ENCODE data around the gene CAD.
"Not testable (repeated sequence)": the region's sequence is repeated elsewhere in the genome, so short reads cannot be mapped to it uniquely, and the experiment has no call there.

The CAD gene

DNA sequence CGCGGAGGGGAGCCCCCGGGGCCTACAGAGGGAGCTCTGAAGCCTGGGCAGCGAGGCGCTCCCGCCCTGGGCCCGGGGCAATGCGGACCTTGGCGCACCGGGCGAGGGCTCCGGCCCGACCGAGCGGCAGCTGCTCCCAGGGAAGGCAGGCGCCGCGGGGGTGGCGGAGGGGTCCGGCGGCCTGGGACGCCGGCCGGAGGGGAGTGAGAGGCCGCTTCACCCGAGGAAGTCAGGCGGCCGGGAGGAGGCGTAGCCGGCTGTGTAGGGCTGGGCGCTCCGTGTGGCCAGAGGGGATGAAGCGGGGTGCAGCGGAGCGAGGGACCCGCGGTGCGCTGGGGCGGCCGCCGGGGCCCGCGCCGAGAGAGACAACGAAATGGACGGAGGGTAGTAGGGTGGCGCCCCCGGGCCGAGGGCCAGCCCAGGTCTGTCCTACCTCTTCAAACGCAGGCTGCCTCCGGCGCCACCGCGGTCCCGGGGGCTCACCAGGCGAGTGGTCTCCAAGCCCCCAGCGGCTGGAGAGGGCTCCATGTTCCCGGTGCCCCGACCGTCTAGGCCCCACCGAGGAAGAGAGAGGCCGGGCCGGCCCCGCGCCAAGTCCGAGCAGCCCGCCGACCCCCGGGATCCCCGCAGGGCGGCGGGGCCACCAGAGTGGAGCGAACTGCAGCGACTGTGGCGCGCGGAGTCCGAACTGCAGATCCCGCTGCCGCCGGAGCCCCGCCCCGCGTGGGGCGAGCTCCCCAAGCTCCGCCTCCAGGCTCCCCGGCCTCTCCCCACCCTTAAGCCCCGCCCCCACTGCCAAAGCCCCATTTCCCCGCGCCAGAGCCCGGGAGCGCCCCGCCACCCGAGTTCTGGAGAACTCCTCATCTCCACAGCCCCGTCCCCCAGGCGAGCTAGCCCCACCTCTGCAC, 45.5 kb downstream of the CAD start, which contains the start of gene SLC30A3:
Gene SLC30A3 (minus strand): TSS at position 669 of the 908 bp plus-strand sequence. CDS start 141 bp downstream, at position 528.
- peaks cover 83% of the 10 kb centered on the region for H3K27me3 ChIP-seq (ENCODE audit: control insufficient read depth, insufficient read depth, low read length)
- H3K4me3 ChIP-seq (ENCODE audit: low read length) = peak within 1 kb of the TSS; percentile 63
- H3K4me1 ChIP-seq (ENCODE audit: control insufficient read depth, insufficient read depth, low read length) = peaks cover 29% of the 10 kb centered on the region
- H3K9ac ChIP-seq (ENCODE audit: low read depth, low read length) = no peak within 1 kb of the TSS
- no peaks in the 10 kb centered on the region for H3K9me3 ChIP-seq (replicated peaks; ENCODE audit: low read length)
- H3K4me2 ChIP-seq (ENCODE audit: low read length) = peak within 1 kb of the TSS; percentile 88
- no peaks in the 10 kb centered on the region for H3K36me3 ChIP-seq (ENCODE audit: insufficient read depth, low read length)

DNA sequence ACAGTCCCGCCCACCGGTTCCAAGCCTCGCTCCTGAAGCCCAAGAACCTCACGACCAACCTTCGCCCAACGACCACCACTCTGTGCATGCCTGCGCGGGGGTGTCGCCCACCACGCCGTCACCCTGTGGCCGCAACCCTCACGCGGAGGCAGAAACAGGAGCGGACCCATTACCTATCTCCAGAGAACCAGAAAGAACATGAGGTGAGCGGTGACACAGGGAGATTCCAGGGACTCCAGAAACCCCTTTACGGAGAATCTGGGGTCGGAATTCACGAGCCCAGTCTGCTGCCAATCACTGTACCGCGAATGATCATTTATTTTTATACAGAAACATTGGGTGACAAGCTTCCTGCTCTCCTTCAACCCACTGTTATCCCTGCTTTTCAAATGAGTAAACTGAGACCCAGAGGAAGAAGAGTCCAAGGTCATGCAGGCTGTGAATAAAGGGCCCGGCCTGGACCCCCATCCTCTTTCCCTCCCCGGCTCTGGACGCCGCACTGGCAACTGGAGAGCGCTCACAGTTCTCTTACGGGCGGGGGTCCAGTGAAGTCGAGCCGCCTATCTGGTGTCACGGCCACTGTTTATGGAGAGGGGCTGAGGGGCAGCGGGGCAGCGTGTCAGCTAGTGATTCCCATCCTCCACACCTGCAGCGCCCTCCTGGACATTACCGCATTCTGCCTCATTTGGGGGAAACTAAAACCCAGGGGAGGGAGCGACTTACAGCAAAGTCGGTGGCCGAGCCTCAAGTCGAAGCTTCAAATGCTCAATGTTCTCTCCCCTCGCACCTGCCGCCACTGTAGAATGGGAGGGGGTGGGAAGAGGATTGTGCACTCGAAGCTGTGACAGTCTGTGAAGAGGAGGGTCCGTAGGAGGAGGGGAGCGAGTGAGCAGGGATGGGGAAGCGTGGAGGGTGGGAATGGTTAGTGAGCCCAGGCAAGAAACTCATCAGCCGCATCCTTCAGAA, 46.4 kb downstream of the CAD start:
- H3K4me3 ChIP-seq (ENCODE audit: low read length) = peak overlapping the region; percentile 63
- H3K9ac ChIP-seq (ENCODE audit: low read depth, low read length) = no peak overlapping the region
- H3K4me1 ChIP-seq (ENCODE audit: control insufficient read depth, insufficient read depth, low read length) = peaks cover 29% of the 10 kb centered on the region
- no peaks in the 10 kb centered on the region for H3K9me3 ChIP-seq (replicated peaks; ENCODE audit: low read length)
- H3K27me3 ChIP-seq (ENCODE audit: control insufficient read depth, insufficient read depth, low read length) = peaks cover 86% of the 10 kb centered on the region
- H3K36me3 ChIP-seq (ENCODE audit: insufficient read depth, low read length) = no peaks in the 10 kb centered on the region
- H3K4me2 ChIP-seq (ENCODE audit: low read length) = peak overlapping the region; percentile 88

DNA sequence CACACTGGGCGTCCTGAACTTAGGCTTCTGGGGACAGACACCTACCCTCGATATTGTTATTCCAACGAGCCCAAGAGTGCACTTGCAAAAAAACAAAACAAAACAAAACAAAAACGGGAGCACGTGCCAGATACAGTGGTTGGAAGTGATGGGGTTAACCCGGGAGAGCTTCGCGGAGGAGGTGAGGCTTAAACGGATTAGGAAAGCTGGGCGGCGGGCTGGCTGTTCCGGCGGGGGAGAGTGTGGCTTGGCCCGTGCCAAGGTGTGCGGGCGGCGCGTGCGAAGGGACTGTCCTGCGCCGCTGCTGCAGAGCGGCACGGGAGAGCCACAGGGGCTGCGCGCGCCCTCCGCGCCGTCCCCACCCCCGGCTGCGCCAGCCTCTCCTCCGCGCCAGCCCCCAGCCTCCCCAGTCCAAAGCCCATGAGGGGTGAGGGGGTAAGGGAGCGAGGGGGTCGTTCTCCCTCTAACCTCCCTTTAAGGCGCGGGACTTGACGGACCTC, 47.1 kb downstream of the CAD start:
- H3K9ac ChIP-seq (ENCODE audit: low read depth, low read length) = no peak overlapping the region
- no peaks in the 10 kb centered on the region for H3K36me3 ChIP-seq (ENCODE audit: insufficient read depth, low read length)
- H3K4me1 ChIP-seq (ENCODE audit: control insufficient read depth, insufficient read depth, low read length) = peaks cover 29% of the 10 kb centered on the region
- H3K4me3 ChIP-seq (ENCODE audit: low read length) = peak overlapping the region; percentile 62
- H3K4me2 ChIP-seq (ENCODE audit: low read length) = peak overlapping the region; percentile 88
- H3K27me3 ChIP-seq (ENCODE audit: control insufficient read depth, insufficient read depth, low read length) = peaks cover 84% of the 10 kb centered on the region
- no peaks in the 10 kb centered on the region for H3K9me3 ChIP-seq (replicated peaks; ENCODE audit: low read length)

DNA sequence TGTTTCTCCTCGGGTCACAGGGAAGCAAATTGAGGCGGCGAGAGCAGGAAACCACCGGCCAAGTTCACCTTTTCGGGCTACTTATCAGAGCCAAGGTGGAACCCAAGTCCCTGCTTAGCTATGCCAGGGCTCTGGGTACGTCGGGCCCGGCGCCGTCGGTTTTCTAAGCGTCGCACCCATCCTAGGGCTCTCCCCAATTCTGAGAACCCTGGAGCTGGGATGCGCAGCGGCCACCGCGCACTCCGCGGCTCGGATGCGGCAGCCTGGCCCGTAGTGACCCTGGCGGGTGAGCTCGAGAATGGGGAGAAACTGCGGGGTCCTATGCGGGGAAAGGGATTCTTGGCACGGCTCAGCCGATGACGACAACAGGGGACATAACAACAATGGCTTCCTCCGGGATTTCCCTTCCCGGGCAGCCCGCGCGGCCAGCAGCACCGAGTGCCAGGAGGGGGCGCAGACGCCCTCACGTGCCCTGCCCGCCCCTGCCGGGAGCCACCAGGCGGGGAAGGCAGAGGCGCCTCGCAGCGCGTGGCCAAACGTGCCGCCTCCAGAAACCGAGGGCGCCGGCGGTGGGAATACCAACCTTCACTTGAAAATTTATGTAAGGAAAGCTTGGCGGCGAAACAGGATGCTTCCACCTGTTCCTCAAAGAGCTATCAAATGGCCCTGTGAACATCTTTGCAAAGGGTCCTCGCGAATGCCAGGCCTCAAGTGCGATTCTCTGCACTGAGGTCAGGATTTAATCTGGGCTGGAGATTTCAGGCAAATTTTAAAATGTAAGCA, 47.8 kb downstream of the CAD start:
- no peaks in the 10 kb centered on the region for H3K36me3 ChIP-seq (ENCODE audit: insufficient read depth, low read length)
- no peaks in the 10 kb centered on the region for H3K9me3 ChIP-seq (replicated peaks; ENCODE audit: low read length)
- peaks cover 29% of the 10 kb centered on the region for H3K4me1 ChIP-seq (ENCODE audit: control insufficient read depth, insufficient read depth, low read length)
- no peak overlapping the region for H3K9ac ChIP-seq (ENCODE audit: low read depth, low read length)
- peak overlapping the region; percentile 88 for H3K4me2 ChIP-seq (ENCODE audit: low read length)
- peaks cover 86% of the 10 kb centered on the region for H3K27me3 ChIP-seq (ENCODE audit: control insufficient read depth, insufficient read depth, low read length)
- peak overlapping the region; percentile 62 for H3K4me3 ChIP-seq (ENCODE audit: low read length)

DNA sequence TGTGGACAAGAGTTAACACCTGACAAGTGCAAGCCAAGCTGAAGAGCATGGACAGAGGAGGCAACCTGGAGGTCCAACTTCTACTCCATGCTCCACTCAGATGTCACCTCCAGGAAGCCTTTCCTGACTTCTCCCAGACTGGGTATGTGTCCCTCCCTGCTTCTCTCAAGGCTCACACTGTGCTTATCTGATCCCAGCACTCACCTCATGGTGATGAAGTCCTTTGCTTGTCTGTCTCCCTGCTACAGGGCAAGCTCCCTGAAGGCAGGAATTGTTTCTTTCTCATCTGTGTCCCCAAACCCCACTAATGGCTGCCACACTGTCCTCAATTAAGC, 48.3 kb downstream of the CAD start:
- Histone ChIP-seq H3K4me3 (ENCODE audit: low read length) (no peak overlapping the region), H3K4me1 (ENCODE audit: control insufficient read depth, insufficient read depth, low read length) (peaks cover 29% of the 10 kb centered on the region), H3K9me3 (replicated peaks; ENCODE audit: low read length) (no peaks in the 10 kb centered on the region), H3K36me3 (ENCODE audit: insufficient read depth, low read length) (no peaks in the 10 kb centered on the region), H3K27me3 (ENCODE audit: control insufficient read depth, insufficient read depth, low read length) (peaks cover 85% of the 10 kb centered on the region), H3K4me2 (ENCODE audit: low read length) (no peak overlapping the region), H3K9ac (ENCODE audit: low read depth, low read length) (no peak overlapping the region)

DNA sequence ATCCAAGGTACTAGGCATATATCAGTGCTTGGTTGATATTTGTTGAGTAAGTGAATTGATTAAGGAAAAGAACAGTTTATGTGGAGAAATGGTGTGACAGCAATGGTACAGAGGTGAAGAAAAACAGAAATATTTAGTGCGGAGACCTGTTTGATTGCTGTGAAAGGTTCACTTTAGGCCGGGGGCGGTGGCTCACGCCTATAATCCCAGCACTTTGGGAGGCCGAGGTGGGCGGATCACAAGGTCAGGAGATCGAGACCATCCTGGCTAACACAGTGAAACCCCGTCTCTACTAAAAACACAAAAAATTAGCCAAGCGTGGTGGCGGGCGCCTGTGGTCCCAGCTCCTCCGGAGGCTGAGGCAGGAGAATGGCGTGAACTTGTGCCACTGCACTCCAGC, 51.1 kb downstream of the CAD start:
- H3K4me2 ChIP-seq (ENCODE audit: low read length); H3K9me3 ChIP-seq (replicated peaks; ENCODE audit: low read length); H3K36me3 ChIP-seq (ENCODE audit: insufficient read depth, low read length); H3K4me3 ChIP-seq (ENCODE audit: low read length); H3K9ac ChIP-seq (ENCODE audit: low read depth, low read length): not testable (repeated sequence)
- Histone ChIP-seq H3K4me1 (ENCODE audit: control insufficient read depth, insufficient read depth, low read length) (peaks cover 17% of the 10 kb centered on the region), H3K27me3 (ENCODE audit: control insufficient read depth, insufficient read depth, low read length) (peaks cover 67% of the 10 kb centered on the region)

DNA sequence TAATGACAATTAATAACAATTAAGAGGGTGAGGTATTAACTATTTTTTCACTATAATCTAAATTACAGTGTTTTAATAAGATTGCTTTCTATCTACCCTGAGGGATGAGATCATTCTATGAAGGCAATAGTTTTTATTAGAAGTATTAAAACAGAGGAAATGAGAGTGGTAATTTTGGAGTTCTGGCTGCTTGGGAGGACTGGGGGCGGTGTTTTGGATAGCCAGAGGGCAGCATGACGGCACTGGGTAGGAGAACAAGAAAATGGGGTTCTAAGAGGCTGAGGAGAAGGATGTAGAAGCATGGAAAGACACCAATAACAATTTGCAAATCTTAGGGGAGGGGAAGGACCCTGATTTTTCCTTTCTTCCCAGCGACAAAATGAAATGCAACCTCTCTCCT, 53.0 kb downstream of the CAD start:
- no peak overlapping the region for H3K4me2 ChIP-seq (ENCODE audit: low read length)
- H3K9me3 ChIP-seq (replicated peaks; ENCODE audit: low read length) = no peaks in the 10 kb centered on the region
- H3K36me3 ChIP-seq (ENCODE audit: insufficient read depth, low read length) = no peaks in the 10 kb centered on the region
- no peak overlapping the region for H3K4me3 ChIP-seq (ENCODE audit: low read length)
- H3K27me3 ChIP-seq (ENCODE audit: control insufficient read depth, insufficient read depth, low read length) = peaks cover 49% of the 10 kb centered on the region
- peaks cover under 1% of the 10 kb centered on the region for H3K4me1 ChIP-seq (ENCODE audit: control insufficient read depth, insufficient read depth, low read length)
- no peak overlapping the region for H3K9ac ChIP-seq (ENCODE audit: low read depth, low read length)

DNA sequence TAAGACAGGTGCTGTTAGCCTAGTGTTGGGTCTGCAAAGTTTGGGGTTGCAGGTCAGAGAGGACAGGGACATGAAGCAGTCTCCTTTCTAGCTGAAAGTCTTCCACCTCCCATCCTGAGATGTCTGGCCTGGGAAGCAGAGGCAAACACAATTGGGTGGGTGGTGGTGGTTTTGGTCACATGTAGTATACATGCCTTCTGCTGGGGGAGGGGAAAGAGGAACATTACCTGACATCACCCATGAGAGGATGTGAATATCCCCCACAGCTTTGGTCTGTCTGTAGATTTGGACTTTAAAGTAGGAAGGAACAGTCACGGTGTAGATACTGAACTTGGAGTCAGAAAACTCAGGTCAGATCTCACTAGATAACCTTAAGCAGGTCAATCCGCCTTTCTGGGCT, 53.5 kb downstream of the CAD start:
- no peaks in the 10 kb centered on the region for H3K9me3 ChIP-seq (replicated peaks; ENCODE audit: low read length)
- no peak overlapping the region for H3K4me2 ChIP-seq (ENCODE audit: low read length)
- H3K9ac ChIP-seq (ENCODE audit: low read depth, low read length) = no peak overlapping the region
- H3K36me3 ChIP-seq (ENCODE audit: insufficient read depth, low read length) = no peaks in the 10 kb centered on the region
- peaks cover 46% of the 10 kb centered on the region for H3K27me3 ChIP-seq (ENCODE audit: control insufficient read depth, insufficient read depth, low read length)
- no peaks in the 10 kb centered on the region for H3K4me1 ChIP-seq (ENCODE audit: control insufficient read depth, insufficient read depth, low read length)
- no peak overlapping the region for H3K4me3 ChIP-seq (ENCODE audit: low read length)

DNA sequence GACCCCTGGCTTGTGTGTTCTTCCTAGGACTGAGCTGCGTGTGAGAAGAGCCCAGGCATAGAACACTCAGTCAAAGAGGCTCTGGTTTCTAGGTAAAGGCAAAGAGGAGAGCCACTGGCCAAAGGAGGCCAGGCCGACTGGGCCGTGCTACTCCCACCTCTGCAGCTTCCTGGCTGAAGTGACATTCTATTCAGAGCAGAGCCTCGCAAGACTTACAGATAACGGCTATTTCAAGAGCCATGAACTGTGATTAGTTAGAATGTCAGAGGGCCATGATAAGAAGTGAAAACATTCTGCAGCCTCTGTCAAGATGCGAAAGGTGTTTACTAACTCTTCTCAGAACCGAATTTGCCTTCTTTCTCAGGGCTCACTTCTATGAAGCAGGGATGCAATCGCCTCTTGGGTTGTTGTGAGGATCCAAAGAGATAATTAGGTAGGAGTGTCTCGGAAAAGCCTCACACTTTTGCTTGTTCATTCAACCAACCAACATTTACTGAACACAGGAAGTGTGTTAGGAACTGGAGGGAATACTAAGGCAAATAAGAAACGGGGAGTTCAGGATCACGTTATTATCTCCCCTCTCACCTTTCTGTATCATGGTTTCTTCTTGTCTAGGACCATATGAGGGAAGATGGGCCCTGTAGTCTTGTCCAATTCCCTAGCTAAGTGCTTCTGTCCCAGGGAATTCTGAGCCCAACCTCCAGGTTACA, 54.6 kb downstream of the CAD start:
- Histone ChIP-seq H3K36me3 (ENCODE audit: insufficient read depth, low read length) (no peaks in the 10 kb centered on the region), H3K4me3 (ENCODE audit: low read length) (no peak overlapping the region), H3K9ac (ENCODE audit: low read depth, low read length) (no peak overlapping the region), H3K27me3 (ENCODE audit: control insufficient read depth, insufficient read depth, low read length) (peaks cover 44% of the 10 kb centered on the region), H3K4me1 (ENCODE audit: control insufficient read depth, insufficient read depth, low read length) (no peaks in the 10 kb centered on the region), H3K9me3 (replicated peaks; ENCODE audit: low read length) (no peaks in the 10 kb centered on the region), H3K4me2 (ENCODE audit: low read length) (no peak overlapping the region)

DNA sequence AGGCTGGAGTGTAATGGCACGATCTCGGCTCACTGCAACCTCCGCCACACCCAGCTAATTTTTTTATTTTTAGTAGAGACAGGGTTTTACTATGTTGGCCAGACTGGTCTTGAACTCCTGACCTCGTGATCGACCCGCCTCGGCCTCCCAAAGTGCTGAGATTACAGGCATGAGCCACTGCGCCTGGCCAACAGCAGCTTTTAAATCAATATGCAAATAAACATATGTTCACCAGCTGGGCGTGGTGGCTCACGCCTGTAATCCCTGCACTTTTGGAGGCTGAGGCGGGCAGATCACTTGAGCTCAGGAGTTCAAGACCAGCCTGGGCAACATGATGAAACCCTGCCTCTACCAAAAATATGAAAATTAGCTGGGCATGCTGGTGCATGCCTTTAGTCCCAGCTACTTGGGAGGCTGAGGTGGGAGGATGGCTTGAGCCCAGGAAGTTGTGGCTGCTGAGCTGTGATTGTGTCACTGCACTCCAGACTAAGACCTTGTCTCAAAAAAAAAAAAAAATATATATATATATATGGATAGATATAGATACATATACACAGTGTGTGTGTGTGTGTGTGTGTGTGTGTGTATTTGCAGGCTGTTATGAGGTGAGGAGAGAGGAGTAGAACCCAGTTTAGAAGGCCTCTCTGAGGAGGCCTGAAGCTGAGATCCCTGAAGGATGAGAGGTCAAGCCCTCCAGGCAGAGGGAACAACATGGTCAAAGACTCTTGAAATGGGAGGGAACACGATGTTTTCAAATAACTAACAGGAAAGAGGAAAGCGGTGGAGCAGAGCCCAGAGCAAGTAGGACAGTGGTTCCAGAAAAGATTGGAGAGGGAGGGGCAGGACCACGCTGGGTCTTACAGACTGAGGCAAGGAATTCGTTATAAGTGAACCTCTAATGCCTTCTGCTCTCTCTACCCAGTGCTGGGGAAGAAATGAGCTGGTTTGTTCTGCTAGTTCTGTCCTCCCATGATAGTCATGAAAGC, 55.7 kb downstream of the CAD start:
- not testable (repeated sequence) for H3K9ac ChIP-seq (ENCODE audit: low read depth, low read length); H3K4me2 ChIP-seq (ENCODE audit: low read length); H3K4me3 ChIP-seq (ENCODE audit: low read length); H3K9me3 ChIP-seq (replicated peaks; ENCODE audit: low read length); H3K36me3 ChIP-seq (ENCODE audit: insufficient read depth, low read length); H3K4me1 ChIP-seq (ENCODE audit: control insufficient read depth, insufficient read depth, low read length)
- peaks cover 41% of the 10 kb centered on the region for H3K27me3 ChIP-seq (ENCODE audit: control insufficient read depth, insufficient read depth, low read length)
